ENCODE measurements around the gene KCNQ2.
A peak's percentile ranks its signal among the peaks of the same experiment; 100 is the strongest.
"Not testable (repeated sequence)": the region's sequence is repeated elsewhere in the genome, so short reads cannot be mapped to it uniquely, and the experiment has no call there.

KCNQ2 gene

DNA sequence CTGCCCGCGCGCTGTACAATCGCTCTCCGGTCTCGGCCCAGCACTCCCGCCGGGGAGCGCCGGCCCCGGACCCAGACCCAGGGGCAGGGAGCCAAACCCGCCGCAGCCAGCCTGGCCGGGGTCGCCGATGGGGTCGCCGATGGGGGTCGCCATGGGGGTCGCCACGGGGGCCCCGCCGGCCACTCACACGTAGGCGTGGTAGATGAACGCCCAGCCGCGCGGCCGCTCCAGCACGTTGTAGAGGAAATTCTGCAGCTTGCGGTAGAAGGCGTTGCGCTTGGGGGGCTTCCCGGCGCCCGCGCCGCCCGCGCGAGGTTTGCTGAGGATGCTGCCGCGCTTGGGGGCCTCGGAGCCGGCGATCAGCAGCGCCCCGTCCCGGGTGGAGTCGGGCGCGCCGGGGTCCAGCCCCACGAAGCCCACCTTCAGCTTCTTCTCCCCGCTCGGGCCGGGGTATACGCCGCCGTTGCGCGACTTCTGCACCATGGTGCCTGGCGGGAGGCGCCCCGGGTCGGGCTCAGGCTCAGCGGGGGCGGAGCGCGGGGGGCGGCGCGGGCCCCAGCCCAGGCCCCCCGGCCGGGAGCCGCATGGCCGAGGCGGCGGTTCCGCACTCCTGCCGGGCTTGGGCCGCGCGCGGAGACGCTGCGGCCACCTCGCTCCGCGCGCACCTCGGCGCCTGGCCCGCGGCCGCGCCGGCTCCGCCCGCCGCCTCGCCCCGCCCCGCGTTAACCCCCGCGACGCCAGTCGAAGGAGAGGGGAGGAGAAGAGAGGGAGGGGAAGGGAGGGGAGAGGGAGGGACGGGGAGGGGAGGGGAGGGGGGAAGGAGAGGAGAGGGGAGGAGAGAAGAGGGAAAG lies at the start of gene KCNQ2:
KCNQ2 (minus strand) TSS at position 675 of the 851 bp plus-strand sequence; CDS start at position 483, 192 bp downstream.
- DNase-seq (ENCODE audit: low read depth), result no peak

DNA sequence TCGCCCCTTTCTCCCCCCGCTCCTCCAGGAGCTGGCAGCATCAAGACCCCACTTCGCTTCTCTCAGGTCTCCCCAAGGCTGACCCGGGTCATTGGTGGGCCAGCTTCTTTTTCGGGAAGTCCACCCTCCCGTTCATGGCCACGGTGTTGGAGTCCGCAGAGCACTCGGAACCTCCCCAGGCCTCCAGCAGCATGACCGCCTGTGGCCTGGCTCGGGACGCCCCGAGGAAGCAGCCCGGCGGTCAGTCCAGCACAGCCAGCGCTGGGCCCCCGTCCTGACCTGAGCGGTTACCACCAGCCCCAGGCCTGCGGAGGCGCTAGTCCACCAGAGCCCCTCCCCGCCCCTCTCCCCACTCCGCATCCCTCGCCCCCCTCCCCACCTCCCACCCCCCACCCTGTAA lies 49.1 kb upstream of the KCNQ2 start:
- no peak for DNase-seq (ENCODE audit: low read depth)

- DNase-seq (ENCODE audit: low read depth), result peak; percentile 36
Measured at GRCh38 chr20:63520934-63521601, 48.6 kb upstream of the KCNQ2 start.

DNA sequence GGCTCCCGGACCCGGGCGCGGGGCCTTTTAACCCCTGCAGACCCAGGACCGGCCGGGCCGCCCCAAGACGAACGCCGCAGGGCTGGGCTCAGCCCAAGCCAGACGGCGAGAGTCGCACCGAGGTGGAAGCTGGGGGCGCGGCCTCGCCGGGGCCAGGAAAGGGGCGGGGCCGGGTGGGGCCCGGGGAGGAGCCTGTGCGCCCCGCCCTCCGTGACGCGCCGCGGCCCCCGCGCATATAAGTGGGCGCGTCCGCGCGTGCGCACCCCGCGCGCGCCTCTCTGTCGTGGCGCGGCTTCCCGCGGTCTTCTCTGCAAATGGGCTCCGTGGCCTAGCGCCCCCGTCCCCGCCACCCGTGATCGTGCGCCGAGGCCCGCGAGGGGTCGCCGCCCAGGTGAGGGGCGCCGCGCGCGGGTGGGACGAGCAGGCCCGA lies 48.1 kb upstream of the KCNQ2 start, which contains the start of gene PPDPF:
PPDPF (plus strand) TSS at position 262 of the 430 bp plus-strand sequence. CDS start 544 bp downstream, outside the sequence.
- DNase-seq (ENCODE audit: low read depth), result peak; percentile 58

DNA sequence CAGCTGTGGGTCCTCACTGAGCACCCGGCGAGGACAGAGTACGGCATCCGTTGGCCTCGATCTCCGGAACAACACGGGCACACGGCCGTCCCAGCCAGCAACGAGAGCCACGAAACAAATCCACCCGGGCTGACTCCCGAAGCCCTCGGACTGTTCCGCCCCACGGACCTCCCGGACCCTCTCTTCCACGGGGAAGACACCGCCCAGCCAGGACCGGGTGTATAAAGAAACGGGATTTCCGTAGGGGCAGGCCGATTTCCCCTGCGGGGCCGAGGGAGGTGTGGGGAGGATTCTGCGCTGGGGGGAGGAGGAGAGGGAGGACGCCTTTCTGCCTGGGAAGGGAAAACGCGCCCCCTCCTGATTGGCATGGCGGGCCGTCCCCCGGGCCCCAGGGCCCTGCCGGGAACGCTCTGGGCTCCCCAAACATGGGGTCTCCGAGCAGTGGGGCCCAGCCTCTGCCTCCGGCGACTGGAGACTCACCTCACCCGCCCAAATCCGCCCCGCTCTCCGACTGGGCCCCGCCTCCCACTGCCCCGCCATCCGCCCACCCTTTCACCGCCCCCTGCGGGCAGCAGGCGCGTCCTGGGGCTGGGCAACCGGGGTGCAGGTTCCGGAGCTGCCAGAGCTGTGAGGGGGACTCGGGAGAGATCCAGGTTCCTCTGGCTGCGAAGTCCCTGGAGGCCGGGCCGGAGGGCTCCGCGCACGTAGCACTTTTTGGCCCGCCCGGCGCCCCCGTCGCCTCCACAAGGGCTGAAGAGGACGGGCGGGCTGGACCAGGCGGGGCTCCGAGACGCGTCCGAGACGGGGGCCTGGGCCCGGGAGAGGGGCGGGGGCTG lies 47.4 kb upstream of the KCNQ2 start:
- no peak for DNase-seq (ENCODE audit: low read depth)

GRCh38 chr20:63518946-63519667 lies 46.7 kb upstream of the KCNQ2 start:
- DNase-seq (ENCODE audit: low read depth), result no peak

DNA sequence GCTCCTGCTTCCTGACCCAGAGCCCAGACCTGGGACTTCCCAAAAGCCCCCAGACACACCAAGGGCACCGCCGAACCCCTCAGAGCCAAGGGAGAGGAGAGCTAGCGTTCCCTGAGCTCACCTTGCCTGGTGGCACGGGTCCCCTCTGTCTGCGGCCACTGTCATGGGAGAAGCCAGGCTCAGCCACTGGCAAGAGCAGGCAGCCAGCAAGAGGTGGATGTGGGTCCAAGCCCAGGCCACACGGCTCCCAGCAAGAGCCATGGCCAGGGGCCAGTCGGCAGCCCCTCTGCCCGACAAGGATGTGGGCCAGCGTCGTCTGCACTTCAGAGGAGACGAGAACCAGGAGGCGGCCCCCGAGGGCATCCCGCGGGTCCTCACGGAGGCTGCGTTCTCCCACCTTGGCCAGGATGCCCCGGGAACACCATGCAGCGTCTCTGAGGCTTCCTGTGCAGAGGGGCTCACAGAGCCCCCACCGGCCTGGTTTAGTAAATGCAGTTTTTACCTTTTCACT lies 46.0 kb upstream of the KCNQ2 start:
- no peak for DNase-seq (ENCODE audit: low read depth)

DNA sequence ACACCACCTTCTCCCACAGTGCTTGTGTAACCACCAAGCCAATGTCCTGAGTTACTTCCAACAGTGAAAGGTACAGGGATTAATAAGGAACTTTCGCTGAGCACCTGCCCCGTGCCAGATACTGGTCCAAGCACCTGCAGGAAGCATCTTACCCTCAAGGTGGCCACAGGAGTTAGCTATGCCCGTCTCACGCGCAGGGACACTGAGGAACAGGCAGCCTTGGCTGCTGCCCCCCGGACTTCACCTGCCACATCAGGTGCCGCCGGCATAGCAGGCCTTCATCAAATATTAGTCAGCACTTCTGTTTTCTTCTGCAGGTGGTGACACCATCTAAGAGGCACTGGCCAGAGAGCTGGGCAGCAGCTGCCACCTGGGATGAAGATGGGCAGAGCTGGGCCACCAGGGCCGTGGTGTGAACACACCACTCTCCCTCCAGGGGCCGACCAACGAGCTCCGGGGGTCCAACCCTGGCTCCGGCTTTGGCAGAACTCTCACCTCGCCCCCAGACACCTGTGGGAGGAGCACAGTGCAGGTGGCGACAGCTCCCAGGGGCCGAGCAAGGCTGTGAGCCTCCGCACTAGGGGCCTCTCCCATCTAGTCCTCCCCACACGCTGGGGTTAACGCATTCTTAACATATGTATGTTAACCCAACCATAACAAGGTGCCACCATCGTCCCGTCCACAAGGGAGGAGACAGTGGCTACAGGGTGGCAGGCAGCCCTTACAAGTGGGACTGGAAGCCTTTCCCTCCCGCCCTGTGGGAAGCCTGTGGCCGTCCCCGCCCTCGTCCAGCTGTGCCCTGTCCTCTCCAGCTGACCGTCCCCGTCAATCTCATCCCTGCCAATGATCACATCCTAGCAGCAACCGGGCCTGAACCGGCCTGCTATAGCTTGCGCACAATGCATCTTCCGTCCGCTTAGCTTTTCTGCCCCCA lies 45.2 kb upstream of the KCNQ2 start:
- no peak for DNase-seq (ENCODE audit: low read depth)

DNA sequence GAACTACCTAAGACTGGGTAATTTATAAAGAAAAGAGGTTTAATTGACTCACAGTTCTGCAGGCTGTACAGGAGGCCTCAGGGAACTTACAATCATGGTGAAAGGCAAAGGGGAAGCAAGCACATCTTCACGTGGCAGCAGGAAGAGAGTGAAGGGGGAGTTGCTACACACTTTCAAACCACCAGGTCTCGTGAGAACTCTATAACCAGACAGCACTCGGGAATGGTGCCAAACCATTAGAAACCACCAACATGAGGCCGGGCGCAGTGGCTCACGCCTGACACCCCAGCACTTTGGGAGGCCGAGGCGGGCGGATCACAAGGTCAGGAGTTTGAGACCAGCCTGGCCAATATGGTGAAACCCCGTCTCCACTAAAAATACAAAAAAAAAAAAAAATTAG lies 42.1 kb upstream of the KCNQ2 start:
- not testable (repeated sequence) for DNase-seq (ENCODE audit: low read depth)

- no peak for DNase-seq (ENCODE audit: low read depth)
Measured at GRCh38 chr20:63513207-63513606, 40.8 kb upstream of the KCNQ2 start.

- DNase-seq (ENCODE audit: low read depth), result no peak
Measured at GRCh38 chr20:63509088-63509564, 36.7 kb upstream of the KCNQ2 start.

GRCh38 chr20:63508072-63508768 lies 35.8 kb upstream of the KCNQ2 start:
- no peak for DNase-seq (ENCODE audit: low read depth)

DNA sequence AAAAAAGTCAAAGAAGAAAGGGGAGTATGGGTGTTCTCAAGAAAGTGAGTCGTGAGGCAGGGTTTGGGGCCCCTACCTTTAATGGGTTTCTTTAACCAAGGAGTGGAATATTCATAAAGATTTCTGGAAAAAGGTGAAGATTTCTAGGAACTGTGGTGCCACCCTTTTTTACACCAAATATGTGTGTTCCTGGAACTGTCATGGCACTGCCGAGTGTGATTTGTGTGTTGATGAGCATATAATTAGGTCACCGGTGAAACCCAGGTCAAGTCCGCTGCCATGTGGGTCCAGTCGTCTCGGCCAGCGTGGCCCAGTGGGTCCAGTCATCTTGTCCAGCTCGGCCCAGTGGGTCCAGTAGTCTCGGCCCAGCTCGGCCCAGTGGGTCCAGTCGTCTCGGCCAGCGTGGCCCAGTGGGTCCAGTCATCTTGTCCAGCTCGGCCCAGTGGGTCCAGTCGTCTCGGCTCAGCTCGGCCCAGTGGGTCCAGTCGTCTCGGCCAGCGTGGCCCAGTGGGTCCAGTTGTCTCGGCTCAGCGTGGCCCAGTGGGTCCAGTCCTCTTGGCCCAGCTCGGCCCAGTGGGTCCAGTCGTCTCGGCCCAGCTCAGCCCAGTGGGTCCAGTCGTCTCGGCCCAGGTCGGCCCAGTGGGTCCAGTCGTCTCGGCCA lies 34.8 kb upstream of the KCNQ2 start:
- no peak for DNase-seq (ENCODE audit: low read depth)

- DNase-seq (ENCODE audit: low read depth), result no peak
Measured at GRCh38 chr20:63505723-63506122, 33.3 kb upstream of the KCNQ2 start.

GRCh38 chr20:63505281-63505680 lies 32.8 kb upstream of the KCNQ2 start:
- no peak for DNase-seq (ENCODE audit: low read depth)

DNA sequence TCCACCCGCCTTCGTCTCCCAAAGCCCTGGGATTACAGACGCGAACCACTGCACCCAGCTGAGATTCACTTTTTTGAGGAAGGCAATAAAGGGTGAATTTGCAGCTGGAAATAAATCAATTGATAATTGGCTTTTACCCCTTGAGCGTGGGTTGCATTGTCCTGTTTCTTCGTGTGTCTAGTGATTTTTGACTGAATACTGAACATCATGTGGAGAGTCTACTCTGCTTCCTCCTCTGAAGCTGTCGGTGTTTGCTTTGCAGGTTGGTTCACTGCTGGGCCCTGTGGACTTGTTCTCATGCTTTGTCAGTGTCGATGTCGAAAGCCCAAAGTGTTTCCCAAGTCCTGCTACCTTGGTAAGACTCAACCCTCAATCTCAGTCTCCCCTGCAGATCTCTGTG lies 32.2 kb upstream of the KCNQ2 start:
- no peak for DNase-seq (ENCODE audit: low read depth)

DNA sequence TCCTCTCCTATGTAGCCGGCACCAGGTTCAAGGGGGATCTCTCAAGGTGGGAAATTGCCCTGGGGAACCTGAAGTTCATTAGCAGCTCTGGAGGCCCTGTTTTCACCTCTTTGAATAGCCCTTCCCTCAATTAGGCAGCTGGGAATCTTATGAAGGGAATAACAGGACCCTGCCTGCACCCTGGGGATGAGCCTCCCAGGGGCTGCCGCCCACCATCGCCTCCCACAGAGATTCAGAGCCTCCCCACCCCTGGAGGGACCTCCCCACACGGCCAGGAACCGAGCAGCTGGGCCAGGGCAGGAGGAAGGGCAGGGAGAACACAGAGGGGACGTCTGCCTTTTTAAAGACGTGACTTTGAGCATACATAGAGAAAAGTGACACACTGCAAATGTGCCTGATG lies 31.1 kb upstream of the KCNQ2 start:
- no peak for DNase-seq (ENCODE audit: low read depth)

- DNase-seq (ENCODE audit: low read depth), result no peak
Measured at GRCh38 chr20:63502671-63503172, 30.3 kb upstream of the KCNQ2 start.

Data from stimulated activated CD8-positive, alpha-beta memory T cell treated with anti-CD3 and anti-CD28 coated beads, Interleukin-7, amount 100 ng/mL, for 24 hours (primary cell).